Neural crest cell (in vitro differentiated cells): Measurements from ENCODE around the gene GLIS1. TPM values are rescaled to one million over a fixed set of nuclear protein-coding genes. Genes with fewer than 3 reads are reported as not detected.

Source experiments
- DNase-seq: peaks from one replicate; pipeline ENCODE4 v3.0.0; 2021; ENCODE audit warnings: low read depth, mixed read lengths, low spot score
- H3K27ac Mint-ChIP-seq: one replicate; pipeline ENCODE4 v1.8.0; 2021; ENCODE audit warnings: mild to moderate bottlenecking, mixed read lengths; ENCODE audit not compliant: unreplicated experiment
- H3K27me3 Mint-ChIP-seq: 2 replicates; pipeline ENCODE4 v1.8.0; 2021; ENCODE audit warnings: low read depth, mild to moderate bottlenecking, mixed read lengths
- H3K36me3 Mint-ChIP-seq: 2 replicates; pipeline ENCODE4 v1.8.0; 2021; ENCODE audit warnings: low read depth, mild to moderate bottlenecking, mixed read lengths
- H3K4me1 Mint-ChIP-seq: 2 replicates; pipeline ENCODE4 v1.8.0; 2021; ENCODE audit warnings: mixed read lengths
- H3K4me3 Mint-ChIP-seq: one replicate; pipeline ENCODE4 v1.8.0; 2021; ENCODE audit warnings: mild to moderate bottlenecking, mixed read lengths
- H3K9me3 Mint-ChIP-seq: 2 replicates; pipeline ENCODE4 v1.8.0; 2021; ENCODE audit warnings: mixed read lengths
- total RNA-seq: library from RNA; stranded (reverse); gene quantifications from 2 replicates; pipeline ENCODE4 v1.2.1, GENCODE V29; 2021
- TF ChIP-seq, protein P1 (sequence below): fragments of 200-600 bp; sonication (generic); conservative IDR thresholded peaks from 2 replicates; pipeline ENCODE4 v1.5.0; 2021; ENCODE audit warnings: antibody characterized with exemption, mild to moderate bottlenecking

The GLIS1 gene
- total RNA-seq, 1 donor from 2014 or later: not detected

DNA sequence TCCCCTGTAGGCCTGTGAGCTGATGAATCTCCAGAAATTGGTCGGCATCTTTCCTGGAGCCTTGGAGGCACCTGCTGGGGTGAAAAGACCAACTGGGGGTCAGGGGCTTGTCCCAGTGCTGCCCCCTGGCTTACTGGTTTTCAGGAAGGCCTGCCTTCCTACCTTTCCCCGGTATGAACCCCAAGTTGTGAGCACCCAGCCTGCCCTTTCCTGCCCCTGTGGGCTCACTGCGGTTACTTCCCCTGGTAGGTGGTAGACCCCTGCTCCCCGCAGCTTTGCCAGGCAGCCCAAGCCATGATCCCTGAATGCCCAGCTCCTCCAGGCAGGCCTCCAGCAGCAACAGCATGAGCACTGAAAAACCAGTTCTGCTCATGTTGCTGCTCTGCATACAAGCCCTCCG, 269.6 kb downstream of the GLIS1 start:
- no peaks in the 10 kb centered on the region for H3K36me3 Mint-ChIP-seq

DNA sequence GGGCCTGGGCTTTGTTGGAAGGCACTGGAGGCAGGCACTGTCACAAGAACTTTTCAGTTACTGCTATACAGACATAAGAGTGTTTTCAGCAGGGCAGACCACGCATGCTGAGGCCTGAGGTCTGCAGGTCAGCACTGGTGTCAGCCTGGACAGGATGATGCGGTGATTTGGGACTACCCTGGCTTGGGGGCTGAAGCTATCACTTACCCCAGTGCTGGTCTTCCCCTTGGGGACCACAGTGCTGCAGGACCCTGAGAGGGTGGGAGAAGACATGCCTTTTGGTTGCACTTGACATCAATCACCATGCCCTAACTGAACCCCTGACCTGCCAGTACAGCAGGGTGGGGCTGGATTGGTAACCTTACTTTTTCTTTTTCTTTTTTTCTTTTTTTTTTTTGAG, 270.6 kb downstream of the GLIS1 start:
- H3K9me3 Mint-ChIP-seq: no peaks in the 10 kb centered on the region
- DNase-seq: no peak
- no peak overlapping the region for H3K27ac Mint-ChIP-seq
- H3K4me3 Mint-ChIP-seq: no peak overlapping the region
- H3K4me1 Mint-ChIP-seq: peaks cover 10% of the 10 kb centered on the region
- H3K27me3 Mint-ChIP-seq: no peaks in the 10 kb centered on the region
- TF ChIP-seq, protein P1, sequence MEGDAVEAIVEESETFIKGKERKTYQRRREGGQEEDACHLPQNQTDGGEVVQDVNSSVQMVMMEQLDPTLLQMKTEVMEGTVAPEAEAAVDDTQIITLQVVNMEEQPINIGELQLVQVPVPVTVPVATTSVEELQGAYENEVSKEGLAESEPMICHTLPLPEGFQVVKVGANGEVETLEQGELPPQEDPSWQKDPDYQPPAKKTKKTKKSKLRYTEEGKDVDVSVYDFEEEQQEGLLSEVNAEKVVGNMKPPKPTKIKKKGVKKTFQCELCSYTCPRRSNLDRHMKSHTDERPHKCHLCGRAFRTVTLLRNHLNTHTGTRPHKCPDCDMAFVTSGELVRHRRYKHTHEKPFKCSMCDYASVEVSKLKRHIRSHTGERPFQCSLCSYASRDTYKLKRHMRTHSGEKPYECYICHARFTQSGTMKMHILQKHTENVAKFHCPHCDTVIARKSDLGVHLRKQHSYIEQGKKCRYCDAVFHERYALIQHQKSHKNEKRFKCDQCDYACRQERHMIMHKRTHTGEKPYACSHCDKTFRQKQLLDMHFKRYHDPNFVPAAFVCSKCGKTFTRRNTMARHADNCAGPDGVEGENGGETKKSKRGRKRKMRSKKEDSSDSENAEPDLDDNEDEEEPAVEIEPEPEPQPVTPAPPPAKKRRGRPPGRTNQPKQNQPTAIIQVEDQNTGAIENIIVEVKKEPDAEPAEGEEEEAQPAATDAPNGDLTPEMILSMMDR: no peak
- no peaks in the 10 kb centered on the region for H3K36me3 Mint-ChIP-seq

More for the DNA sequence above, 269.6 kb downstream of the GLIS1 start:
- Mint-ChIP-seq H3K4me1 (peaks cover 10% of the 10 kb centered on the region), H3K27me3 (no peaks in the 10 kb centered on the region), H3K9me3 (no peaks in the 10 kb centered on the region), H3K4me3 (no peak overlapping the region), H3K27ac (no peak overlapping the region)
- no peak for DNase-seq
- TF ChIP-seq, protein P1: no peak

DNA sequence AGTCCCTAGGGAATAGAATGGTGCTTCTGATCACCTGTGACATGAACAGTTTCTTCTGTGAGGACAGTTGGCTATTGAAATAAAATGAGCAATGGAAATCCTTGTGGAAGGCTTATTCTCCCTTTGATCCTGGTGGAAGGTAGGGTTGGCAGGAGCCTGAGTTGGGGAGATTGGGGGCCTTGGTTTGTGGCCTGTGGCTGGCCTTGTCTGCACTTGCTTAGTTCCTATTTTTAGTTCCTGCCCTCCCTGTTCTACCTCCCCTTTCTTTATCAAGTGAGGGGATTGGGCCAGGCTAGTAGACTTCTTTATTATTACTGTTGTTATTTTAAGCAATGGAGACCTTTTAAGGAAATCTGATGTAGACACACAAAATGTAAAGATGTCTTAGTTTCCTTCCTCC, 271.6 kb downstream of the GLIS1 start:
- Mint-ChIP-seq H3K27ac (no peak overlapping the region), H3K27me3 (no peaks in the 10 kb centered on the region), H3K4me3 (no peak overlapping the region), H3K36me3 (no peaks in the 10 kb centered on the region), H3K9me3 (no peaks in the 10 kb centered on the region), H3K4me1 (peaks cover 10% of the 10 kb centered on the region)
- no peak for DNase-seq
- TF ChIP-seq, protein P1: no peak

DNA sequence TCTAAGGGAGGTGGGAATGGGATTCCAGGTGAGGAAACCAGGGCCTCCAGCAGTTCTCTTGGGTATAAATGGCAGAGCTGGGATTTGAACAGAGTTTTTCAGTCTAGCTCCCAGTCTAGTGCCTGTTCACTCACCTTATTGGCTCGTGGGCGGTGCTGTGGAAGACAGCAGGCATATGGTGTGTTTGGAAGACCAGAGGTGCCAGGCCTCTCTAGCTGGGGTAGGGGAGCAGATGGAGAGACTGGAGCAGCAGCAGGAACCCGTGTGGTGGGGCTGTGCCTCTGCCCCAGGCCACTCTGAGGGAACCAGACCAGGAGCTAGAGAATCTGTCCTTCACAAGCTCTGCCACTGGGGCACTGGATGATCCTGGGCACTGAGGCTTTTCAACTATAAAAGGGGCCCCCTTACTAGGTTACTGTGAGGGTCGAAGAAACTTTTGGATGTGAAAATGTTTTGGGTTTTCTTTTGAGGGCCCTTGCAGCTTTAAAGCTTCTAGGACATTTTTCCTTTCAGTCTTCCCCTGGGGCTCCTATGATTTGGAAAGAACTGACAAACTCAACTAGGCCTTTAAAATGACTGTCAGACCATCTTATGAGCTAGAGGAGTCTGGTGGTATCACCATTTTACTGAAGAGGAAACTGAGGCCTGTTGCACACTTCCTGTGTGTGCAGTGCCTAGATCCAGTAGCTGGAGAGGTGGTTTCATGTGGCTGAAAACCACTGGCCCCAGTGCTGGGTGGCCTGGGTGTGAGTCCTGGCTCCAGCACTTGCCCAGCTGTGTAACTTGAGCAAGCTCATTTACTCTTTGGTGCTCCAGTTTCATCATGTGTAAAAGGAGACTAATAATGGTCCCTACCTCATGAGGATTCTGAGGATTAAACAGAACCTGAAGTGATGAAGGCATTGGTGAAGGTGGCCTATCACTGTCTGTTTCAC, 273.7 kb downstream of the GLIS1 start:
- H3K9me3 Mint-ChIP-seq: no peaks in the 10 kb centered on the region
- DNase-seq: no peak

DNA sequence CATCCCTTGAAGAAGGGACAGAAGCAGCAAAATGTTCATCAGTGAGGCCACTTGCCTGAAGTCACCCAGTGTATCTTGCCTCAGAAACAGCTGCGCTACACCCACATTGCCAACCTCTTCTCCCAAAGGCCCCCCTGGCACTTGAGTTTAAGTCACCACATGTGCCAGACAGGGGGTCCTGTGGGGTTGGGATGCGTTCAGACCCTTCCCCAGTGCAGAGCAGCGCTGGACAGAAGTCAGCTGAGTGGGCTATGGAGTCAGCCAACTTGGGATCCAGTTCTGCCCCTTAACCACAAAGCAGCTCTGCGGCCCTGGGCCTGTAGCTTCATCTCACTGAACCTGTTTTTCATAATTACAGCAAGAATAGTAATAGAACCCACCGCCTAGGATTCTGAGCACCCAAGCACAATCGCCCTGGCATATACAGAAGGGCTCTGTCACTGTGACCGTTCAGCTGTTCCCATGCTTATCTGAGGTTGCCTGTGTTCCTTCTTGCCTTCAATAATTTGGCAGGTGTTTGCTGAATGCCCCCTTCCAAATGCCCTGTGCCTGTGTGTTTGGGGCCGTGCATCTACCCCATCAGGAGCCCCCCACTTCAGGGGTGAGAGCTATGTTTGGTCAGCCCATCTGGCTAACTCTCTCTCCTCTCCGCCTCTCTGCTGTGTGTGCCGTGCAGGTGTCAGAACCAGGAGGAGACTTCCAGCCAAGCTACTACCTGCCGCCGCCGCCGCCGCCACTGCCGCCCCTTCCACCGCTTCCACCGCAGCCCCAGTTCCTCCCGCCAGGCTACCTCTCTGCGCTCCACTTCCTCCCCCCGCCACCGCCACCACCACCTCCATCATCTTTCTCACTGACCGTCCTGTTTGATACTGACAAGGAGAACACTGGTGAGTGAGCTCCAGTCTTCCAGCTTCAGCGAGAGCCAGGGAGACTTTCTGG, 274.7 kb downstream of the GLIS1 start:
- no peak for DNase-seq
- TF ChIP-seq, protein P1: no peak
- H3K9me3 Mint-ChIP-seq: no peaks in the 10 kb centered on the region

More for the DNA sequence above, 273.7 kb downstream of the GLIS1 start:
- no peaks in the 10 kb centered on the region for H3K36me3 Mint-ChIP-seq
- no peak overlapping the region for H3K4me3 Mint-ChIP-seq
- no peak overlapping the region for H3K27ac Mint-ChIP-seq
- no peaks in the 10 kb centered on the region for H3K27me3 Mint-ChIP-seq
- peaks cover 2% of the 10 kb centered on the region for H3K4me1 Mint-ChIP-seq
- TF ChIP-seq, protein P1: no peak

More for the DNA sequence above, 274.7 kb downstream of the GLIS1 start:
- no peaks in the 10 kb centered on the region for H3K4me1 Mint-ChIP-seq
- H3K36me3 Mint-ChIP-seq: no peaks in the 10 kb centered on the region
- H3K4me3 Mint-ChIP-seq: no peak overlapping the region
- H3K27ac Mint-ChIP-seq: peak overlapping the region; percentile 62
- H3K27me3 Mint-ChIP-seq: no peaks in the 10 kb centered on the region
